CD14-positive monocyte (primary cell): Measurements from ENCODE around the gene PSPH. TPM values are rescaled to one million over a fixed set of nuclear protein-coding genes. Genes with fewer than 3 reads are reported as not detected.

Source experiments
- DNase-seq, 3 donors: peaks; one replicate each; pipeline ENCODE4 v3.0.0-alpha.2; 2011 to 2022
- H2AFZ ChIP-seq: 2 replicates; pipeline ENCODE4 v1.6.0; 2012; ENCODE audit warnings: mild to moderate bottlenecking, low read depth, low read length, inconsistent platforms; ENCODE audit not compliant: insufficient read depth, poor library complexity, severe bottlenecking
- H3K27ac ChIP-seq, 2 donors: 1 replicate in 1 of 2; 2 replicates in 1 of 2; pipeline ENCODE4 v1.5.1; 2012 to 2013; ENCODE audit warnings: low read length in 2 of 2, control low read depth in 1 of 2, inconsistent platforms in 1 of 2, low read depth in 1 of 2, mild to moderate bottlenecking in 1 of 2
- H3K27me3 ChIP-seq, 2 donors: one replicate each; pipeline versions ENCODE4 v1.6.0 to v1.6.1; 2011 to 2013; ENCODE audit warnings: low read length in 2 of 2; ENCODE audit not compliant: control insufficient read depth in 2 of 2, insufficient read depth in 2 of 2
- H3K36me3 ChIP-seq, 2 donors: replicated peaks in 1 of 2; 1 replicate in 1 of 2; 2 replicates in 1 of 2; pipeline versions ENCODE4 v1.5.1 to v1.6.1; 2012 to 2013; ENCODE audit warnings: low read length in 2 of 2, control low read depth in 1 of 2, inconsistent platforms in 1 of 2, mild to moderate bottlenecking in 1 of 2; ENCODE audit not compliant: insufficient read depth in 2 of 2, control insufficient read depth in 1 of 2
- H3K4me1 ChIP-seq, 2 donors: 1 replicate in 1 of 2; 2 replicates in 1 of 2; pipeline versions ENCODE4 v1.5.1 to v1.6.1; 2012 to 2013; ENCODE audit warnings: low read length in 2 of 2, control low read depth in 1 of 2, inconsistent platforms in 1 of 2, mild to moderate bottlenecking in 1 of 2, moderate library complexity in 1 of 2; ENCODE audit not compliant: insufficient read depth in 2 of 2, control insufficient read depth in 1 of 2
- H3K4me2 ChIP-seq: replicated peaks from 2 replicates; pipeline ENCODE3; 2012; ENCODE audit warnings: low read length, moderate library complexity, mild to moderate bottlenecking; ENCODE audit not compliant: poor library complexity, severe bottlenecking; ENCODE audit errors: extremely low read depth
- H3K4me3 ChIP-seq, 3 experiments: fragments of 200-600 bp in 1 of 3; sonication (generic) in 1 of 3; replicated peaks in 1 of 3; 1 replicate in 2 of 3; 2 replicates in 1 of 3; pipeline ENCODE4 v1.5.1; 2011 to 2013; ENCODE audit warnings: low read length in 3 of 3, mild to moderate bottlenecking in 3 of 3, control low read depth in 2 of 3, low read depth in 2 of 3, inconsistent platforms in 1 of 3, moderate library complexity in 1 of 3
- H3K79me2 ChIP-seq: 2 replicates; pipeline ENCODE4 v1.6.0; 2012; ENCODE audit warnings: mild to moderate bottlenecking, control low read depth, inconsistent platforms, low read length, moderate library complexity; ENCODE audit not compliant: insufficient read depth
- H3K9ac ChIP-seq: 2 replicates; pipeline ENCODE4 v1.6.0; 2017; ENCODE audit warnings: low read length, mild to moderate bottlenecking; ENCODE audit not compliant: insufficient read depth, poor library complexity, severe bottlenecking
- H3K9me3 ChIP-seq, 2 donors: replicated peaks in 1 of 2; 1 replicate in 1 of 2; 2 replicates in 1 of 2; pipeline versions ENCODE4 v1.5.1 to v1.6.1; 2012 to 2013; ENCODE audit warnings: low read length in 2 of 2, control low read depth in 1 of 2; ENCODE audit not compliant: control insufficient read depth in 1 of 2, insufficient read depth in 1 of 2
- H4K20me1 ChIP-seq: 2 replicates; pipeline ENCODE4 v1.6.0; 2012; ENCODE audit warnings: mild to moderate bottlenecking, low read length, control low read depth, moderate library complexity; ENCODE audit not compliant: insufficient read depth
- H3K27ac Mint-ChIP-seq, 7 donors: one replicate each; pipeline ENCODE4 v1.8.0; 2020; ENCODE audit warnings: mild to moderate bottlenecking in 7 of 7, mixed read lengths in 7 of 7, moderate library complexity in 6 of 7, inconsistent platforms in 2 of 7
- H3K27me3 Mint-ChIP-seq, 3 donors: one replicate each; pipeline ENCODE4 v1.8.0; 2021 to 2022; ENCODE audit warnings: low read depth in 3 of 3, mild to moderate bottlenecking in 3 of 3, mixed read lengths in 3 of 3, moderate library complexity in 3 of 3, inconsistent platforms in 1 of 3
- H3K36me3 Mint-ChIP-seq, 2 donors: one replicate each; pipeline ENCODE4 v1.8.0; 2020; ENCODE audit warnings: mixed read lengths in 2 of 2, inconsistent platforms in 1 of 2, mild to moderate bottlenecking in 1 of 2
- H3K4me1 Mint-ChIP-seq: one replicate; pipeline ENCODE4 v1.8.0; 2020; ENCODE audit warnings: mild to moderate bottlenecking, mixed read lengths
- H3K4me3 Mint-ChIP-seq, 2 donors: one replicate each; pipeline ENCODE4 v1.8.0; 2020; ENCODE audit warnings: mild to moderate bottlenecking in 2 of 2, mixed read lengths in 2 of 2, moderate library complexity in 1 of 2
- H3K9me3 Mint-ChIP-seq, 7 donors: one replicate each; pipeline ENCODE4 v1.8.0; 2020 to 2022; ENCODE audit warnings: mixed read lengths in 7 of 7, mild to moderate bottlenecking in 6 of 7, moderate library complexity in 6 of 7, inconsistent platforms in 2 of 7
- CTCF ChIP-seq: fragments of 200-600 bp; IDR thresholded peaks from one replicate; pipeline ENCODE4 v1.8.0; 2022; ENCODE audit warnings: antibody characterized with exemption, mild to moderate bottlenecking
- WGBS: methylation state at CpG from one replicate; pipeline ENCODE4 v1.1.5; 2013; ENCODE audit warnings: missing lambda C conversion rate; ENCODE audit not compliant: insufficient coverage; 5-methylcytosine and 5-hydroxymethylcytosine counted together
- intact Hi-C, 2 donors: fragments of 100-400 bp; cut with micrococcal nuclease; formaldehyde crosslinking; loops; one replicate each; pipeline versions ENCODE4 v1.15.0 to v1.15.1; 2023
- polyA plus RNA-seq, 3 donors: library from polyadenylated mRNA; depleted of rRNA in 1 of 3; unstranded in 2 of 3; stranded (reverse) in 1 of 3; fragments of 300-500 nt in 2 of 3; fragments of >200 nt in 1 of 3; fragmentation: Illumina TruSeq in 2 of 3; gene quantifications; 1 replicate in 2 of 3; 2 replicates in 1 of 3; pipeline ENCODE4 v1.2.3, GENCODE V29; 2012 to 2021

The PSPH gene
- polyA plus RNA-seq, 3 donors: 1.7 to 6.7 (median 5.3) TPM

DNA sequence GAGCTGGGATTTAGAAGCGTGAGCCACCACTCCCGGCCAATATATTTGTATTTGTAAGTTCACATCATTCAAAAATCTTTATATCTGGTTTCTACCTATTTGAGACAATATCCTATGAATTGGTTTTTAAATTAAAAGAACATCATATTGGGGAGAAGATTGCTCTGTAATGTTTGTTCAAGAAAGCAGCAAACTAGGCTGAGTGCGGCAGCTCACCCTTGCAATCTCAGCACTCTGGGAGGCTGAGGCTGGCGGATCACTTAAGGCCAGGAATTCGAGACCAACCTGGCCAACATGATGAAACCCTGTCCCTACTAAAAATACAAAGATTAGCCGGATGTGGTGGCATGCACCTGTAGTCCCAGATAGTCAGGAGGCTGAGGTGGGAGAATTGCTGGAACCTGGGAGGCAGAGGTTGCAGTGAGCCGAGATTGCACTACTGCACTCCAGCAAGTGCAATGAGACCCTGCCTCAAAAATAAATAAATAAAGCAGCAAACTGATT is 77.4 kb downstream of the PSPH start:
- Histone ChIP-seq H3K79me2 (peaks cover 65% of the 10 kb centered on the region), H4K20me1 (peaks cover 78% of the 10 kb centered on the region), H3K4me1 (no peaks in the 10 kb centered on the region), H3K4me3 (no peak overlapping the region), H3K4me2 (no peak overlapping the region), H2AFZ (no peak overlapping the region), H3K9ac (no peak overlapping the region), H3K27ac (no peak overlapping the region), H3K9me3 (no peaks in the 10 kb centered on the region), H3K36me3 (peaks cover 19 to 25% of the 10 kb centered on the region in 2 donors), H3K27me3 (no peaks in the 10 kb centered on the region)
- intact Hi-C loops: no loop called here
- peak overlapping the region in 1 of 7 donors; percentile 65 for H3K27ac Mint-ChIP-seq
- WGBS: no CpG with 5 or more reads among the region's 7 CpGs
- H3K4me3 Mint-ChIP-seq: no peak overlapping the region
- H3K9me3 Mint-ChIP-seq: no peaks in the 10 kb centered on the region
- H3K36me3 Mint-ChIP-seq: peaks cover 24 to 44% of the 10 kb centered on the region in 2 donors
- TF ChIP-seq CTCF: no peak
- no peak for DNase-seq
- no peaks in the 10 kb centered on the region for H3K27me3 Mint-ChIP-seq
- H3K4me1 Mint-ChIP-seq: peaks cover 3% of the 10 kb centered on the region

DNA sequence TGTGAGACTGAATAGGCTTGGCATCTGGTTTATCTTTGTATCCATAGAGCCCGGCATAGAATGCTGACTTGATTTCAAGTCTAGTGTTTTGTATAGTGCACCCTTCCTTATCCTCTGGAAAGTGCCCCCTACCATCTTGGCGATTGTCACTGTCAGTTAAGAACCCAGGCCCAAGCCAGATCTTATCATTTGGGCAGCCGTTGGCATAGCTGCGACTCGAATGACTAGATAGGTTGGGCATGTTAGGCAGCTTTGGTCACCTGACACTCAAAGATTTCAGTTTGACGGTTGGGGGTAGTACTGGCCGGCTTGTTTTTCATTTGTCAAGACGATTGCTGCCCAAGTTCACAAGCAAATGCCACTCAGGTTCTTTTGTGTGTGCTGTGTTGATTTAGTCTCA is 80.3 kb downstream of the PSPH start:
- 100% methylated on average over 5 of the region's 8 CpGs for WGBS
- H3K4me3 Mint-ChIP-seq: no peak overlapping the region
- H3K9me3 Mint-ChIP-seq: no peaks in the 10 kb centered on the region
- Histone ChIP-seq H3K79me2 (peaks cover 83% of the 10 kb centered on the region), H3K27ac (no peak overlapping the region), H3K4me1 (peaks cover 0 to under 1% of the 10 kb centered on the region in 2 donors), H3K4me3 (no peak overlapping the region), H3K36me3 (peaks cover 9 to 24% of the 10 kb centered on the region in 2 donors), H4K20me1 (peaks cover 80% of the 10 kb centered on the region), H2AFZ (no peak overlapping the region), H3K27me3 (no peaks in the 10 kb centered on the region), H3K9me3 (no peaks in the 10 kb centered on the region), H3K4me2 (no peak overlapping the region), H3K9ac (no peak overlapping the region)
- peak overlapping the region in 3 of 7 donors; percentile 33 to 58 (median 55) for H3K27ac Mint-ChIP-seq
- intact Hi-C loops: no loop called here
- DNase-seq: no peak
- TF ChIP-seq CTCF: no peak
- peaks cover 24 to 43% of the 10 kb centered on the region in 2 donors for H3K36me3 Mint-ChIP-seq
- H3K27me3 Mint-ChIP-seq: no peaks in the 10 kb centered on the region
- peaks cover 9% of the 10 kb centered on the region for H3K4me1 Mint-ChIP-seq
